Uterus (tissue), 2 donors: ENCODE results near the gene MGAT4A.

Experiments used
- CTCF ChIP-seq, 4 experiments: fragments of 200-600 bp in 2 of 4; fragments of 450-650 bp in 2 of 4; sonication (generic) in 2 of 4; IDR thresholded peaks; one replicate each; pipeline ENCODE4 v1.5.1; 2016 to 2019; ENCODE audit warnings: antibody characterized with exemption in 4 of 4, mild to moderate bottlenecking in 2 of 4, moderate library complexity in 1 of 4
- POLR2A ChIP-seq, 2 donors: fragments of 450-650 bp; IDR thresholded peaks; one replicate each; pipeline ENCODE4 v1.6.1; 2016; ENCODE audit warnings: antibody characterized with exemption in 2 of 2, mild to moderate bottlenecking in 1 of 2, moderate library complexity in 1 of 2

DNA sequence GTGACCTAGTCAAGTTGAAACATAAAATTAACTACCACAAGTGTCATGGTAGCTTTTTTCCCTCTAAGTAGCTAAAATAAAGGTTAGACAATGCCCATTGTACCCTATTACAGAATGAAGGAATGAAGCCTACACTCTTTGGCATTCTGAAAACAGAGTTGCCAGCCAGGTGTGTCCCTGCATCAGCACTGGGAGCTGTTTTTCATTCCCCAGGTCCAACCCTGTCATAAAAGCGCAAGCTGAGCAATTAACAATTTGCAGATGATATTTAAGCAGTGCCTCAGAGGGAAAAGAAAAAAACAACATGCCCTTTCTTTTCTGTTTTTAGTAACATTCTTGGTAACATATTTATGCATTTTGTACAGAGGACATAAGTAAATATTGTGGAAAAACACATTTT is 46.8 kb upstream of the MGAT4A start:
- TF ChIP-seq CTCF (IDR thresholded peaks at IDR 0.05) (no peak), POLR2A (IDR thresholded peaks at IDR 0.05) (no peak)
